OCI-LY7 (cell line): ENCODE results near the gene GOLGA6L24. TPM values are rescaled to one million over a fixed set of nuclear protein-coding genes. Genes with fewer than 3 reads are reported as not detected.
"Not testable (repeated sequence)": the region's sequence is repeated elsewhere in the genome, so short reads cannot be mapped to it uniquely, and the experiment has no call there.

Experiments
- Bru-seq: library from RNA; stranded (reverse); fragments of 400-500 nt; gene quantifications from one replicate; lab custom pipeline; 2021; lab: Mats Ljungman, UMichigan
- BruChase-seq, 2 experiments: library from RNA; stranded (reverse); fragments of 400-500 nt; gene quantifications; one replicate each; lab custom pipeline; 2021; lab: Mats Ljungman, UMichigan
- BruUV-seq: library from RNA; stranded (reverse); fragments of 400-500 nt; replicated peaks from 2 replicates; lab custom pipeline; 2021; lab: Mats Ljungman, UMichigan
- CTCF ChIA-PET: fragments of 300-600 bp; sonication (Branson Sonifier 250); formaldehyde crosslinking; loops from one replicate; lab custom pipeline; 2022; ENCODE audit warnings: antibody characterized with exemption; ENCODE audit not compliant: unreplicated experiment; lab: Charles Lee
- POLR2A ChIA-PET: fragments of 300-600 bp; sonication (Branson Sonifier 250); formaldehyde crosslinking; loops from one replicate; lab custom pipeline; 2022; ENCODE audit warnings: antibody characterized with exemption; lab: Charles Lee
- DNase-seq: peaks from one replicate; pipeline ENCODE4 v3.0.0-alpha.2; 2015; ENCODE audit warnings: low spot score
- H2AFZ ChIP-seq: fragments of 200-600 bp; sonication (generic), shearing (Covaris generic); 2 replicates; pipeline ENCODE4 v1.6.1; 2014; ENCODE audit warnings: mild to moderate bottlenecking, antibody characterized with exemption, low read length, moderate library complexity
- H3K27ac ChIP-seq: fragments of 200-600 bp; sonication (generic); 2 replicates; pipeline ENCODE4 v1.5.1; 2014; ENCODE audit warnings: mixed run types, low read depth, mild to moderate bottlenecking, moderate library complexity, low read length, inconsistent platforms; ENCODE audit not compliant: poor library complexity, severe bottlenecking
- H3K36me3 ChIP-seq: fragments of 200-600 bp; sonication (generic); 2 replicates; pipeline ENCODE4 v1.6.1; 2014; ENCODE audit warnings: mild to moderate bottlenecking, antibody characterized with exemption, low read length, moderate library complexity, mixed read lengths; ENCODE audit not compliant: insufficient read depth
- H3K4me1 ChIP-seq: fragments of 200-600 bp; sonication (generic); 2 replicates; pipeline ENCODE4 v1.5.1; 2014; ENCODE audit warnings: mild to moderate bottlenecking, low read length; ENCODE audit not compliant: insufficient read depth, poor library complexity, severe bottlenecking
- H3K4me2 ChIP-seq: fragments of 200-600 bp; sonication (generic); 2 replicates; pipeline ENCODE4 v1.6.1; 2014; ENCODE audit warnings: mild to moderate bottlenecking, low read length
- H3K4me3 ChIP-seq: fragments of 200-600 bp; sonication (generic); 2 replicates; pipeline ENCODE4 v1.5.1; 2014; ENCODE audit warnings: mild to moderate bottlenecking, low read depth, low read length; ENCODE audit not compliant: poor library complexity, severe bottlenecking
- H3K79me2 ChIP-seq: fragments of 200-600 bp; sonication (generic); 2 replicates; pipeline ENCODE4 v1.6.1; 2016; ENCODE audit warnings: low read depth, mild to moderate bottlenecking, low read length, moderate library complexity, mixed read lengths; ENCODE audit not compliant: insufficient read depth
- H3K9me2 ChIP-seq: fragments of 200-600 bp; sonication (generic); 2 replicates; pipeline ENCODE4 v1.6.1; 2016; ENCODE audit warnings: mild to moderate bottlenecking, low read length, mixed read lengths; ENCODE audit not compliant: insufficient read depth
- H3K9me3 ChIP-seq: fragments of 200-600 bp; sonication (generic); 2 replicates; pipeline ENCODE4 v1.6.1; 2014; ENCODE audit warnings: mild to moderate bottlenecking, mixed run types, low read length, mixed read lengths
- H4K20me1 ChIP-seq: fragments of 200-600 bp; sonication (generic); 2 replicates; pipeline ENCODE4 v1.6.1; 2014; ENCODE audit warnings: mild to moderate bottlenecking, antibody characterized with exemption, low read length, moderate library complexity, mixed read lengths; ENCODE audit not compliant: insufficient read depth
- intact Hi-C: fragments of 100-400 bp; cut with micrococcal nuclease; formaldehyde crosslinking; loops from one replicate; pipeline ENCODE4 v1.10.0; 2022; ENCODE audit not compliant: unreplicated experiment
- long read RNA-seq: library from polyadenylated mRNA; stranded (forward); transcript quantifications from one replicate; pipeline ENCODE4 v2.0.0, GENCODE V29; 2022
- total RNA-seq, 2 experiments: library from RNA; depleted of rRNA in 1 of 2; stranded (reverse); fragments of >200 nt in 1 of 2; shearing (Covaris generic) in 1 of 2; gene quantifications; 2 replicates each; pipeline ENCODE4 v1.2.3, GENCODE V29; 2014 to 2022

The GOLGA6L24 gene
- total RNA-seq (2014; rRNA removed; shearing (Covaris generic)), result not detected in 2 replicates
- not detected in 2 replicates for total RNA-seq (2022)
- not detected for Bru-seq, nascent RNA
- BruChase-seq, experiment 1, labeled RNA remaining after a 6-hour chase, result not detected
- BruChase-seq, experiment 2, labeled RNA remaining after a 2-hour chase, result not detected
- long read RNA-seq, result 0 reads

GRCh38 chr15:28357984-28358383 lies at the start of gene GOLGA6L24:
Gene GOLGA6L24 (minus strand): TSS chr15:28358084. CDS start chr15:28358023, 61 bp downstream.
- H3K4me3 ChIP-seq, CTCF ChIA-PET, H2AFZ ChIP-seq, H3K36me3 ChIP-seq, intact Hi-C loops, H3K27ac ChIP-seq, H3K9me2 ChIP-seq, BruUV-seq, H3K79me2 ChIP-seq, POLR2A ChIA-PET, H3K9me3 ChIP-seq, H3K4me2 ChIP-seq, DNase-seq, H3K4me1 ChIP-seq, H4K20me1 ChIP-seq: not testable (repeated sequence)

DNA sequence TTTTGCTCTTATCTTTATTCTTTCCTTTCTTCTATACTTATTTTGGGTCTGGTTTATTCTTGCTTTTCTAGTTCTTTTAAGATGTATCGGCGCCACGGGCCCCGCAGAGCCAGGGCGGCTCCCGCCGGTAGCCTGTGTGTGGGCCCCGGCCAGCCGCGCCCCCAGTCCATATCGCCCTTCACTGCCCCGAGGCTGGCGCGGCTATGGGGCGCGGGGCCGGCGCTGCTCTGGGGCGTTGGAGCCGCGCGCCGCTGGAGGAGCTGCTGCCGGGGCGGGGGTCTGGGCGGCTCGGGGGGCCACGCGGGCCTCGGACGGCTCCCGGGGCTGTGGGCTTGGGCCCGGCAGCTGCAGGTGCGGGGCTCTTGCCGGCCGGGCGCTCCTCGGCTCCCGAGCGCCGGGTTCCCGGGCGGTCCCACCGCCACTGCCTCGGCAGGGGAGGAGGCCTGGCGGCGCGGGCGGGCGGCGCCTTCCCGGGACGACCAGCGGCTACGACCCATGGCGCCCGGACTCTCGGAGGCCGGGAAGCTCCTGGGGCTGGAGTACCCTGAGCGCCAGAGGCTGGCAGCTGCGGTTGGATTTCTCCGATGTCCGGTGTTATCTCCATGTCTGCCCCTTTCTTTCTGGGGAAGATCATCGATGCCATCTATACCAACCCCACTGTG lies 45.0 kb upstream of the GOLGA6L24 start:
- H3K4me2 ChIP-seq, H3K4me3 ChIP-seq, H4K20me1 ChIP-seq, H3K9me3 ChIP-seq, H3K36me3 ChIP-seq, H2AFZ ChIP-seq, H3K27ac ChIP-seq, POLR2A ChIA-PET, H3K4me1 ChIP-seq, H3K79me2 ChIP-seq, DNase-seq, intact Hi-C loops, CTCF ChIA-PET, BruUV-seq, H3K9me2 ChIP-seq: not testable (repeated sequence)

GRCh38 chr15:28396022-28396421 lies 38.1 kb upstream of the GOLGA6L24 start:
- H3K27ac ChIP-seq, H3K36me3 ChIP-seq, H3K4me3 ChIP-seq, POLR2A ChIA-PET, H4K20me1 ChIP-seq, BruUV-seq, intact Hi-C loops, CTCF ChIA-PET, H3K9me3 ChIP-seq, H3K79me2 ChIP-seq, H3K4me2 ChIP-seq, H3K9me2 ChIP-seq, H2AFZ ChIP-seq, DNase-seq, H3K4me1 ChIP-seq: not testable (repeated sequence)

- H3K4me3 ChIP-seq, H4K20me1 ChIP-seq, H3K4me1 ChIP-seq, H3K79me2 ChIP-seq, H3K27ac ChIP-seq, POLR2A ChIA-PET, H3K9me2 ChIP-seq, DNase-seq, H2AFZ ChIP-seq, CTCF ChIA-PET, H3K36me3 ChIP-seq, intact Hi-C loops, BruUV-seq, H3K9me3 ChIP-seq, H3K4me2 ChIP-seq: not testable (repeated sequence)
These were observed 22.2 kb upstream of the GOLGA6L24 start for GRCh38 chr15:28380053-28380452.

GRCh38 chr15:28378364-28378763 lies 20.5 kb upstream of the GOLGA6L24 start, which contains the start of gene GOLGA8F:
Gene GOLGA8F (plus strand): TSS chr15:28378664. CDS start chr15:28378762, 98 bp downstream.
- H3K9me3 ChIP-seq, H4K20me1 ChIP-seq, intact Hi-C loops, H3K4me3 ChIP-seq, DNase-seq, H3K4me1 ChIP-seq, H3K4me2 ChIP-seq, POLR2A ChIA-PET, CTCF ChIA-PET, H3K9me2 ChIP-seq, H2AFZ ChIP-seq, H3K79me2 ChIP-seq, H3K27ac ChIP-seq, BruUV-seq, H3K36me3 ChIP-seq: not testable (repeated sequence)

DNA sequence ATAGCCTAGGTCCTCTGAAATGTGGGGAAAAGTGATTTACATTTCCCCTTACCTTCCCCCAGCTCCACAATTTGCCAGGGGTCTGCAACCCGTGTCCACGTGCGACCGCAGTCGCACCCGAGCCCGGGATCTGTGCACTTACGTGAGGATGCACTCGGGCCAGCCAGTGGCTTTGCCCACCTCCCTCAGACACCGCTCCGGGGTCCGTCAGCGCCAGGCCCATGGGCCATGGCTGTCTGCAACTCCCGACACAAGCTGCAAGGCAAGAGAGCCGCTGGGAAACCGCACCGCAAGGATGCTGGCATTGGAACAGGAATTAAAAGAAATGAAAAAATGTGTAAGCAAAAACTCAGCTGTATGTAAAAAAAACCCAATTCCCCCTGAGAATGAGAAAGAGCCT lies 7.6 kb upstream of the GOLGA6L24 start:
- H3K4me3 ChIP-seq, BruUV-seq, H3K36me3 ChIP-seq, H3K4me1 ChIP-seq, POLR2A ChIA-PET, CTCF ChIA-PET, intact Hi-C loops, H3K79me2 ChIP-seq, DNase-seq, H3K27ac ChIP-seq, H3K9me3 ChIP-seq, H4K20me1 ChIP-seq, H2AFZ ChIP-seq, H3K4me2 ChIP-seq, H3K9me2 ChIP-seq: not testable (repeated sequence)
